AG04449 (cell line): ENCODE results near the gene HBG1.

Experiments
- CTCF ChIA-PET: fragments of 350-600 bp; formaldehyde crosslinking; extraction: SDS; loops from one replicate; lab custom pipeline; 2021; ENCODE audit warnings: antibody characterized with exemption; lab: Yijun Ruan, JAX
- POLR2A ChIA-PET: fragments of 400-600, 350-600 bp; formaldehyde crosslinking; extraction: SDS; loops from one replicate; lab custom pipeline; 2020; ENCODE audit warnings: antibody characterized with exemption, inconsistent platforms; lab: Yijun Ruan, JAX
- DNase-seq: peaks from one replicate; pipeline ENCODE4 v3.0.0-alpha.2; 2010; ENCODE audit warnings: low read depth, low spot score
- H3K4me3 ChIP-seq: 2 replicates; pipeline ENCODE4 v1.5.1; 2011; ENCODE audit warnings: low read depth, mild to moderate bottlenecking, control low read depth, low read length
- CTCF ChIP-seq: IDR thresholded peaks from one replicate; pipeline ENCODE4 v1.5.1; 2011; ENCODE audit warnings: mild to moderate bottlenecking, moderate library complexity, low read length, control low read depth, inconsistent platforms; ENCODE audit not compliant: insufficient read depth; ENCODE audit errors: missing control alignments

HBG1 gene

GRCh38 chr11:5228124-5228523, 21.5 kb downstream of the HBG1 start:
- no peak for TF ChIP-seq CTCF
- CTCF ChIA-PET, result no interaction called here
- no peak for DNase-seq
- no peak overlapping the region for H3K4me3 ChIP-seq
- POLR2A ChIA-PET, result no interaction called here

GRCh38 chr11:5227681-5228080, 22.0 kb downstream of the HBG1 start:
- CTCF ChIA-PET, result no interaction called here
- no peak for TF ChIP-seq CTCF
- POLR2A ChIA-PET, result no interaction called here
- DNase-seq, result no peak
- H3K4me3 ChIP-seq, result no peak overlapping the region

- ChIA-PET POLR2A (no interaction called here), CTCF (no interaction called here)
- H3K4me3 ChIP-seq, result no peak within 1 kb of the TSS
- no peak for TF ChIP-seq CTCF
- no peak for DNase-seq
Measured at GRCh38 chr11:5226732-5227310, 22.8 kb downstream of the HBG1 start, which contains the start of gene HBB. HBB (minus strand) TSS chr11:5227071; CDS start chr11:5227021, 50 bp downstream.

GRCh38 chr11:5225480-5225871, 24.2 kb downstream of the HBG1 start:
- no peak for TF ChIP-seq CTCF
- CTCF ChIA-PET, result no interaction called here
- POLR2A ChIA-PET, result no interaction called here
- DNase-seq, result no peak
- H3K4me3 ChIP-seq, result no peak overlapping the region

- CTCF ChIA-PET, result no interaction called here
Measured at GRCh38 chr11:5224538-5225479, 24.8 kb downstream of the HBG1 start.

More at GRCh38 chr11:5224538-5225479, 24.8 kb downstream of the HBG1 start:
- no peak overlapping the region for H3K4me3 ChIP-seq
- POLR2A ChIA-PET, result no interaction called here
- no peak for TF ChIP-seq CTCF
- DNase-seq, result no peak
